Skeletal muscle cell (primary cell): ENCODE results near the gene CDC42BPB.

ENCODE experiments used
- DNase-seq: peaks from one replicate; pipeline ENCODE4 v3.0.0-alpha.2; 2010; ENCODE audit warnings: low read depth
- H3K4me3 ChIP-seq: 2 replicates; pipeline ENCODE4 v1.5.1; 2011; ENCODE audit warnings: low read depth, mild to moderate bottlenecking, control low read depth, low read length, moderate library complexity

The CDC42BPB gene, protein sequence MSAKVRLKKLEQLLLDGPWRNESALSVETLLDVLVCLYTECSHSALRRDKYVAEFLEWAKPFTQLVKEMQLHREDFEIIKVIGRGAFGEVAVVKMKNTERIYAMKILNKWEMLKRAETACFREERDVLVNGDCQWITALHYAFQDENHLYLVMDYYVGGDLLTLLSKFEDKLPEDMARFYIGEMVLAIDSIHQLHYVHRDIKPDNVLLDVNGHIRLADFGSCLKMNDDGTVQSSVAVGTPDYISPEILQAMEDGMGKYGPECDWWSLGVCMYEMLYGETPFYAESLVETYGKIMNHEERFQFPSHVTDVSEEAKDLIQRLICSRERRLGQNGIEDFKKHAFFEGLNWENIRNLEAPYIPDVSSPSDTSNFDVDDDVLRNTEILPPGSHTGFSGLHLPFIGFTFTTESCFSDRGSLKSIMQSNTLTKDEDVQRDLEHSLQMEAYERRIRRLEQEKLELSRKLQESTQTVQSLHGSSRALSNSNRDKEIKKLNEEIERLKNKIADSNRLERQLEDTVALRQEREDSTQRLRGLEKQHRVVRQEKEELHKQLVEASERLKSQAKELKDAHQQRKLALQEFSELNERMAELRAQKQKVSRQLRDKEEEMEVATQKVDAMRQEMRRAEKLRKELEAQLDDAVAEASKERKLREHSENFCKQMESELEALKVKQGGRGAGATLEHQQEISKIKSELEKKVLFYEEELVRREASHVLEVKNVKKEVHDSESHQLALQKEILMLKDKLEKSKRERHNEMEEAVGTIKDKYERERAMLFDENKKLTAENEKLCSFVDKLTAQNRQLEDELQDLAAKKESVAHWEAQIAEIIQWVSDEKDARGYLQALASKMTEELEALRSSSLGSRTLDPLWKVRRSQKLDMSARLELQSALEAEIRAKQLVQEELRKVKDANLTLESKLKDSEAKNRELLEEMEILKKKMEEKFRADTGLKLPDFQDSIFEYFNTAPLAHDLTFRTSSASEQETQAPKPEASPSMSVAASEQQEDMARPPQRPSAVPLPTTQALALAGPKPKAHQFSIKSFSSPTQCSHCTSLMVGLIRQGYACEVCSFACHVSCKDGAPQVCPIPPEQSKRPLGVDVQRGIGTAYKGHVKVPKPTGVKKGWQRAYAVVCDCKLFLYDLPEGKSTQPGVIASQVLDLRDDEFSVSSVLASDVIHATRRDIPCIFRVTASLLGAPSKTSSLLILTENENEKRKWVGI (N-terminal part only)

DNA sequence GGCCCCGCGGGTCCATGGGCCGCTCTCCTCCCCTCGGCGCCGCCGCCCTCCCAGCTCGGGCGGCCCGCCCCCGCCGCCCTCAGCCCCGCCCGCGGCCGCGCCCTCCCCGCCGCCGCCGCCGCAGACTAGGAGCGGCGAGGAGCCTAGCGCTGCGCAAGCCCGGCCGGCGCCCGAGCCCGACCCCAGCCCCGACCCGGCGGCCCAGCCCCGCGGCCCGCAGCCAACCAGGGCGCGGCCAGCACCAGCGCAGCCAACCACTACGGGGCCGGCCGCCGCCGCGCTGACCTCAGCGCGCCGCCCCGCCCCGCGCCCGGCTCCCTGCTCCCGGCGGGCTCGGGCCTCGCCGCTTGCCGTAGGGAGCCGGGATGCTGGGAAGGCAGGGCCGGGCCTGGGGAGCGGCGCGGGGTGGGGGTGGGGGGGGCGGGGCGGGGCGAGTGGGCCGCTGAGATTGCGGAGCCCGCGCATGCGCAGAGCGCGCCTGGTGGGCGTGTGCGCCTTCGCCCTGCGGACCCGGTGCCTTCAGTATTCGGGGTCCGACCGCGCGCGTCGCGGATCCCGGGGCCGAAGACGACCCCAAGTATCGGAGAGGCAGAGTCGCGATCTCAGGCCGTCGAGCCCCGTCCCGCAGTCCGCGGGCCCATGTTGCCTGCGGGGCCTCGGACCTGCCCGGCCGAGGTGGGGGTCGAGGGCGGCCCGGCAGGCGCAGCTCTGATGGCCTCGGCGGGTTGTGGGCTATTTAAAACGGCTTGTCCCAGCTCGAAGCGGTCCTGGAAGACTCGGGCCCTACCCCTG, at the start of gene CDC42BPB:
Gene CDC42BPB (minus strand): TSS at position 178 of the 792 bp plus-strand sequence. CDS start 376 bp downstream, outside the sequence.
- H3K4me3 ChIP-seq = peak within 1 kb of the TSS; percentile 85
- DNase-seq = peak; percentile 72

DNA sequence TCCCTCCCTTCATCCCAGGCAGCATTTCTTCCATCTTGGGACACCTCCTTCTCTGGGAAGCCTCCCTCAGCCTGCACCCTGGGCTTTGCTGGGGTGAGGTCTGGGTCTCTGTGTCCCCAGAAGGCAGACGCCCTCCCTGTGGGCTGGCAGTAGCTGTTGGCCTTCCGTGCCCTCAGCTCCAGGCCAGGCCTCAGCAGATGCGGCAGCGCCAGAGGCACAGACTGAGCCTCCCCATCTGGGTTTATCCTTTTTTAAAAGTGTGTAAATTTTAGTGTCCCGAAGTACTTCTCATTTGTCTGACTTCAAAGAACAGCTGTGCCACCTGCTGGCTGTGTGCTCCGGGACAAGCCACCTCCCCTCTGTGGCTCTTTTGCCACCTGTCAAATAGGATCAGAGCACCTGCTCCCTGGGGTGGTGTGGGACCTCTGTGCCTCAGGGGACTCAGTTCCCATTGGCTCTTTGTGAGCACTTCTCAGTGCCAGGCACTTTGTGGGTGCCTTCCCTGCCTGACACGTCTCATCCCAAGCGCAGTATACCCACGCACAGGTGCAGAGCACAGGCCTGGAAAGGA, 48.3 kb upstream of the CDC42BPB start:
- DNase-seq = no peak
- no peak overlapping the region for H3K4me3 ChIP-seq

DNA sequence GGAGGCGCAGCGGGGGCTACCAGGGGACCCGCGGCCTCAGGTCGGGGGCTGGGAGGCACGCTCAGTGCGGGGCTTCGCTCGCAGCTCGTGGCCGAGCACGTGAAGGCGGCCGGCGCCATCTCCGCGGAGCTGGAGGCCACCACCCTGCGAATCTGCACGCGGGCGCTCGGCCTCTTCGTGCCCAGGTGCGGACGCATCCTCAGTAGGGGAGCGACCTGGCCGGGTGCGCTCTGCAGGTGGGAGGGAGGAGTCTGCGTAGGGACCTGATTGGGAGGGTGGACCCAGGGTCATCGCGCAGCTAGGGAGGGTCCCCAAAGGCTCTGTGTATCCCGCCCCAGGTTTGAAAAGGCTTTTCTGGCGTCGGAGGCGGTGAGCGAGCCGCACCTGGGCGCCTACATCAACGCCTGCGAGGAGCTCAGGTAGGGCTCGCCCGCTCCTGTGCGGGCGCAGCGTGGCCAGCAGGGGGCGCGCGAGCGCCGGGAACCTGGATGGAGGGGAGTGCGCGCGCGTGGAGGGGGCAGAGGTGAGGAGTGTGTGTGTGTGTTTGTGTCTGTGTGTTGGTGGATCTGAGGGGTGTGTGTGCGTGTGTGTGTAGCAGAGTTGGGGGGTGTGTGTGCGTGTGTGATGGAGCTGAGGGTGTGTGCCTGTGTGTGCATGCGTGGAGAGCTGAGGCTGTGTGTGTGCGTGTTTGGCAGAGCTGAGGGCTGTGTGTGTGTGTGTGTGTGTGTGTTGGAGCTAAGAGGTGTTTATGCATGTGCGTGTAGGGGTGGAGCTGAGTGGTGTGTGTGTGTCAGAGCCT, 47.5 kb upstream of the CDC42BPB start:
- H3K4me3 ChIP-seq = no peak overlapping the region
- no peak for DNase-seq

DNA sequence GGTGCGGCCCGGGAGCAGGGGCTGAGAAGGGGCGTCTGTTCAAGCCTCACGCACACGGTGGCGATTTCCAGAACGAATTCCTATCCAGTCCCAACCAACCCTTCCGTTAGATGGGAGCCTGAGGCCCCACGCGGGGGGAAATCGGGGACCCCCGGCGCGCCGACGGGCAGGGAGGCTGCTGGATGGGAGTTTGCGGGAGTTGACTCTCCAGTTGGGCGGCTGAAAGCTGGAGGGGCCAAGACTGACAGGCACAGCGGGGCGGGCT, 47.0 kb upstream of the CDC42BPB start:
- H3K4me3 ChIP-seq = no peak overlapping the region

DNA sequence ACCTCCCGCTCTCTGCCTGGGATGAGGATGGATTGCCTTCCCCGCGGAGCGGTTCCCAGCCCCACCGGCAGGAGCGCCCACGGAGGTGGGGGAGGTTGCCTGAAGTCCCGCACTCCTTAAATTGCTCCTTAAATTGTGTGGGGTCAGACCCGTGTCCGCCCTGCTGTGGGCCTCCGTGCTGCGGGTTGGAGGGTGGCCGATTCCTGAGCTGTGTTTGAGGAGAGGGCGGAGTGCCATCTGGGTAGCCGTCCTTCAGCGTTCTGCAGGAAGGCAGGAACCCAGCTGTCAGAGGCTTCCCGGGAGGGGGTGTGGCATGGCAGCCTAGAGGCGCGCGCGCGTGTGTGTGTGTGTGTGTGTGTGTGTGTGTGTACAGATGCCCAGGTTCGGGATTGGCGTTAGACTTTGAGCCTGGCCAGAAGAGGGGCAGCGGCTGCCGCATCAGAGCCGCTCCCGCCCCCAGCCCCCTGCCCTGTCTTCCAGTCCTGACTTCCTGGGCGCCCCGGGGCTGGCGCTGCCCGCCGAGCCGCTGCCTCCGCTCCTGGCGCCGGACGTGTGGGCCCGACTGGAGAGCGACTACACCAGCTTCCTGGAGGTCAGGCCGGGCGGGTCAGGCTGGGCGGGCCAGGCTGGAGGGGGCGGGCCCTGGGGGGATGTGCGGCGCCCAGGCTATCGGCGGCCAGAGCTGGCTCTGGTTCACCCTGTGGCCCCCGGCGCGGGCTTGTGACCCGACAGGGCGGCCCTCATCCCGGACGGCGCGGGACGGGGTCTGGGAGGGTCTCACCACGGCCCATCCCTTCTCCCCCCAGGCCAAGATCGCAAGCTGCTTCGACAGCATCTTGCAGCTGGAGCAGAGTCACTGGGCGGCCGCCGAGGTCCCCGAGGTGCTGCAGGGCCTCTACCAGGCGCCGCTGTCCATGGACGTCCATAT, 46.4 kb upstream of the CDC42BPB start:
- DNase-seq = no peak
- H3K4me3 ChIP-seq = peak overlapping the region; percentile 3

More for the DNA sequence above, 47.0 kb upstream of the CDC42BPB start:
- no peak for DNase-seq

DNA sequence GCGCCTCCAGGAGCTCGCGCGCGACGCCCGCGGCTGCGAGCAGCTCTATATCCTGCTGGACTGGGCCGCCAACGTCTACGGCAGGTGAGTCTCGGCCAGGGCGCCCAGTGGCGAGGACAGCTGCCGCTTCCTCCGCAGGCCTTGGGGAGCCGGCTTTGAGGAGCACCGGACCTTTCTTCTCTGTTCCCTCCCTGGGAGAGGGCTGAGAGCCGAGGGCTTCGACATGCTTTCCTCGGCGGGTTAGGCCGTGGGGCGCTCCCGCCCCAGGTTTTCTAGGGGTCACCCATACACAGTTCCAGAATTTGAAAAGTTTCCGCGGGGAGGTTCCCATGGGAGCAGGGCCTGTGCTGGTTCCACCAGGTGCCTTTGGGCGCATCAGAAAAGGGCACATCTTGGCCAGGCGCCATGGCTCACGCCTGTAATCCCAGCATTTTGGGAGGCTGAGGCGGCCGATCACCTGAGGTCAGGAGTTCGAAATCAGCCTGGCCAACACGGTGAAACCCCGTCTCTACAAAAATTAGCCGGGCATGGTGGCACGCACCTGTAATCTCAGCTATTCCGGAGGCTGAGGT, 45.4 kb upstream of the CDC42BPB start:
- no peak overlapping the region for H3K4me3 ChIP-seq
- DNase-seq = no peak

DNA sequence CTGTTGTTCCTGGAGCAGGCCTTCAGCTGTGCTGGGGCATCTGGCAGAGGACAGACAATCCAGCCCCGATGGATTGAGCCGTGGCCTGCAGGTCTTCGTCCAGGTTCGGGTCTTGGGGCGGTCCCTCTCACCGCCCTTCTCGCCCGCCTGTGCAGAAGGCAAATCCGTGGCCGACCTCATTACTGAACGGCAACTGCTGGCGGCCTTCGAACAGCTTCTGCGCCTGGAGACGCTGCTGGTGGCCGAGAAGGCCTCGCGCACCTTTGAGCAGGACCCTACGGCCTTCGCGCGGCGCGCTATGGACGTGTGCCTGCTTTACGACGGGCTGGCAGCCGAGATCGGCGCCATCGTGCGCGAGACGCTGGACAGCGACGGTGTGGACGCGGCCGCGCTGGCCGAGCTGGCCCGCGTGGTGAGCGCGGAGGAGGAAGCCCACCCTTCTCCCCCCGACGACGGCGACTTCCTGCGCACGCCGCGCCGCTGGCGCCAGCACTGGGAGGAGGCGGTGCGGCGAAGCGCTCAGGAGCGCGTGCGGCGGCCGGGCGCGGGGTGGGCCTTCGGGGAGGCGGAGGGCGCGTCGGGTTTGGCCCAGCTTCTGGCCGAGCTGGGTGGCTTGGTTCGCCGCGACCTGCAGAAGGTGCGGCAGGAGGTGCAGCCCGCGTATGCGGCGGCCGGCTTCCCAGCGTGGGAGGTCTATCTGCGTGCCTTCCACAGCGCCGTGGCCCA, 44.8 kb upstream of the CDC42BPB start:
- H3K4me3 ChIP-seq = no peak overlapping the region
- no peak for DNase-seq

DNA sequence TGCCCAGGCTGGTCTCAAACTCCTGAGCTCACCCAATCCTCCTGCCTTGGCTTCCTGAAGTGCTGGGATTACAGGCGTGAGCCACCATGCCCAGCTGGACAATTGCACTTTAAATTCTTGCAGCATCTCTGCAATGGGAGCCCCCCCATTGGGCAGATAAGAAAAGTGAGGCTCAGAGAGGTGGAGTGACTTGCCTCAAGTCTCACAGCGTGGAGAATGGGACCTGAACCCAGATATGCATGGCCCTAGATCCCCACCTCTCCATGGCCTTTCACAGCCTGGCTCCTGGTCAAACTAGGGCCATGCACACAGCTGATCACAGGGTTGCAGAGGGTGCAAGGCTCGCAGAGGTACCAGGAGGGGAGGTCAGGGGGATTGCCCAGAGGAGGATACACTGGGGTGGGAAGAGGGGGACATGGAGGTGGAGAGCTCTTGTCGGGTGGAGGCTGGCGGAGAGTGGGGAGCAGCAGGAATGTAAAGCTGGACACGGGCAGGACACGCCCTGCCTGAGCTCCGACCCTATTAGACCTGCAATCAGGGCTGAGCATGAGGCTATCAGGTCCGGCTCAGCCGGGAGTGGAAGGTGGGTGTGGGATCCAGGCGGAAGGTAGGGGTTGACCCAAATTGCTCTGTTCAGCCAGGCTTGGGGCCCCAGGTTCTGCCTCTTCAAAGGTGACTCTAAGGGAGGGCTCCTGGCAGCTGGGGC, 44.1 kb upstream of the CDC42BPB start:
- H3K4me3 ChIP-seq = no peak overlapping the region
- no peak for DNase-seq

DNA sequence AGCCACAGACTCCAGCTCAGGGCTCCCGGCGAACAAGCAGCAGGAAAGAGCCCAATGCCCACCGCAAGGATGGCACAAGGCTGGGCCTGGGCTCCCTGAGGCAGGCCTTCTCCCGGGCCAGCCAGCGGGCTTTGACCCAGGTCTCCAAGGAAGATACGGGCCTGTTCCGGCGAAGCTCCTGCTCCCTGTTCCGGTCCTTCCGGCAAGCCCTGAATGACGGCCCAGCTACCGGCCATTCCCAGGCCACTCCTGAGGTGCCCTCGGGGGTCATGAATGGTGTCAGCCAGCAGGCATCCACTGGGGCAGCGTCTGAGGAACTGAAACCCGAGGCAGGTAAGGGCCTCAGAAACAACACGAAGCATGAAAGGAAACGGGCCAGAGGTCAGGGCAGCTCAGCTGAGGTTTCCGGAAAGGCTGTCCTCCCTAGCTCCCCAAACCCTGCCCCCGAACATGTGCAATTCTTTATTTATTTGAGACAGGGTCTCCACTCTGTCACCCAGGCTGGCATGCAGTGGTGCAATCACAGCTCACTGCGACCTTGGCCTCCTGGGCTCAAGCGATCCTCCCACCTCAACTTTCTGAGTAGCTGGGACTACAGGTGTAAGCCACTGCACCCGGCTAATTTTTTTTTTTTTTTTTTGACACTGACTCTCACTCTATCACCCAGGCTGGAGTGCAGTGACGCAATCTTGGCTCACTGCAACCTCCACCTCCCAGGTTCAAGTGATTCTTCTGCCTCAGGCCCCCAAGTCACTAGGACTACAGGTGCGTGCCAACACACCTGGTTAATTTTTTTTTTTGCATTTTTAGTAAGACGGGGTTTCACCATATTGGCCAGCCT, 43.2 kb upstream of the CDC42BPB start:
- no peak for DNase-seq

DNA sequence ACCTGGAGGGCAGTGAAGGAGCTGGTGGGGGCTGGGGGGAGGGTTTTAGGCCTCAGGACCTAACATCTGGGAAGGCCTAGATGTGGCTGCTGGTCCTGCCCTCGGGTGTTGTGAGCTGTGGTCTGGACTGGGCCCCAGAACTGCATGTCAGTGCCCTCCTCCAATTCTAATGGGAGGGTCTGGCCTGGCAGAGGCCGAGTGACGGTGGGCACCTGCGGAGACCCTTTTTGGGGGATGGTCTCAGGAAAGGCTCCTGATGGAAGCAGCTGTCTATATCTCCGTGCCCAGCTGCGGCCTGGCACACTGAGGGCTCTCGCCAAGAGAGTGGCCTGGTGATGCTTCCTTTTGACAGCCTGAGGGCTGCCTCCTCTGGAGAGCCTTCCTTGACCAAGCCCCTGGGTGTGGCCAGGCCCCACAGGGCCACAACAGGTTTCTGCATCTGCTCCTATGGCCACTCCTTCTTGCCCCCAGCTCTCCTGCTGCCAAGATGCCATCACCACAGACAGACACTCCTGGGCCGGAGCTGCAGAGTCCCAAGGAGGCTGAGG, 42.5 kb upstream of the CDC42BPB start:
- no peak overlapping the region for H3K4me3 ChIP-seq
- no peak for DNase-seq

More for the DNA sequence above, 43.2 kb upstream of the CDC42BPB start:
- no peak overlapping the region for H3K4me3 ChIP-seq

DNA sequence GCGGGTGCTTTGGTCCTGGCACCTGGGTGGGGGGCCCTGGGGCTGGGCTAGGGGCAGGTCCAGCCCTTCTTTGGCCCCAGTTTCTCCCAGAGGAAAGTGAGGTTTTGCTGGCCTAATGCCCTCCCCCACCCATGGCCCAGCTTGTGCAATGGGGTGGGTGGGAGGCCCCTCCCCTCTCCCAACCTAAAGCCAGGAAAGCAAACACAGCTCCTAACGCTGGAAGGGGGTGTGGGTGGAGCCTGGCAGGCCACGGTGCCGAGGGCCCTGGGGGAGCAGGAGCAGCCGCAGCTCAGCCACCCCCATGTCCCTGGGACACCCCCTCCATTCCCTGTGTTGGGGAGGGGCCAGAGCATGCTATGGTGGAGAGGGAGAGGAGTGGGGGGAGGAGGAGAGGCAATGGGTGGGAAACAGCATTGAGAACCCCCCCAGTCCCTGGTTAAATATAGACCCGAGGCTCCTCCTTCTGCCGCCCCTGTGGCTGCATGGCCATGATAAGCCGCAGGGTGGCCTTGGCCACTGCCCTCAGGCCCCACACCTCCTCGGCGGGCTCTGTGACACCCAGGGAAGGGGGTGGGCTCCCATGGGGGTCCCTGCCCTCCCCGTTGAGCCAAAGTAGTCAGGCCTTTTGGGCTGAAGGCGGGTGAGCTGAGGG, 41.9 kb upstream of the CDC42BPB start:
- no peak for DNase-seq
- H3K4me3 ChIP-seq = no peak overlapping the region

DNA sequence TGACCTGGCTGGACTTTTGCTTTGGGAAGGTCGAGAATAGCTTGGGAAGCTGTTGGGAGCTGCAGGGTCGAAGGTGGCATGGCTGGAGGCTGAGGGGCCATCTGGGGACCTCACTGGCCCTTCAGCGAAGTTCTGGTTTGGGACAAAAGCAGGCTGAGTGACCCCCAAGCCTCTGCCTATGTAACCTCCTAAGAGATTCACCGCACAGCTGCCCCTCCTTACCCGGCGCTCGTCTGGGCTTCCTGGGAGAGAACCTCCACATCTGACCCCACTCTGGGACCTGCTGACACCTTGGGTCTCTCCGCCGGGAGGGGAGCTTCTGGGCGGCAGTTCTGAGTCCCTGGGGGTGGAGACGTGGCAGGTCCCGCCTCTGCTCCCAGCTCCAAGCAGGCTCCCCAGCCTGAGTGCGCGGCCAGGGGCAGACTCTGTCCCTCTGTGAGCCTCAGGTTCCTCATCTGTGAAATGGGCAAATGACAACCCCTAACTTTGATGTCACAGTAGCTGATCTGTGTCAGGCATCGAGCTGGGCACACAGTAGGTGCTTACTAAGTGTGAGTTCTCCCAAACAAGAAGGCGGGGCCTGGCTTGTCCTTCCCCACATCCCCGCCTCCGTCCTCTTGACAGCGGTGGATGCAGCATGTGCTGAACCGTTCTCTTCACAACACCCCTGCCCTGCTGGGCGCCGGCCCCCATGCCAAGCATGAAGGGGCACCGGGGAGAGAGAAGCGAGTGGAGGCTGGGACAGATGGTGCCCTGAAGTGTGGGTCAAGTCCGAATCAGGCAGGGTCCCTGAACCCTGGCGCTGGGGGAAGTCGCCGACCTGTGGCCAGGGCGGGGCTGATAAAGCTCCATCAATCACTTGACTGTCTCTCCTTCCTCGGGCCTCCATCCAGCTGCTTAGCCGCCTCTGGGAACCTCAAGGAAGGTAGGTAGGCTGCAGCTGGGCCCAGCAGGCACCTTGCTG, 40.9 kb upstream of the CDC42BPB start:
- DNase-seq = no peak
- H3K4me3 ChIP-seq = no peak overlapping the region
